HG02938 (cell line): ENCODE measurements around the gene GNA15.
"Not testable (repeated sequence)": the region's sequence is repeated elsewhere in the genome, so short reads cannot be mapped to it uniquely, and the experiment has no call there.

Experiments
- ATAC-seq: cut with Tn5 transposase; IDR thresholded peaks from one replicate; pipeline ENCODE4 v1.9.1; 2021; ENCODE audit warnings: mild to moderate bottlenecking, moderate library complexity; ENCODE audit not compliant: unreplicated experiment

The GNA15 gene

GRCh38 chr19:3135961-3136683 lies at the start of gene GNA15:
GNA15 (plus strand) TSS chr19:3136033; CDS start chr19:3136451, 418 bp downstream.
- ATAC-seq, result no peak

DNA sequence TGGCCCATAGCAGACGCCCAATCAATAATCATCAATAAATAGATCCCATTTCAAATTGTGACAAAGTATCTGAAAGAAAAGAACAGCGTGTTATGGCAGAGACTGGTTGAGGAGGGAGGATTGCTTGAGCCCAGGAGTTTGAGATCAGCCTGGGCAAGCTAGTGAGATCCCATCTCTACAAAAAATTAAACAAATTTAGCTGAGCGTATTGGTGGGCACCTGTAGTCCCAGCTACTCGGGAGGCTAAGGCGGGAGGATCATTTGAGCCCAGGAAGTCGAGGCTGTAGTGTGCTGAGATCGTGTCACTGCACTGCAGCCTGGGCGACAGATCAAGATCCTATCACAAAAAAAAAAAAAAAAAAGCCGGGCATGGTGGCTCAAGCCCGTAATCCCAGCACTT lies 48.1 kb upstream of the GNA15 start:
- ATAC-seq, result no peak

GRCh38 chr19:3089299-3089855 lies 46.5 kb upstream of the GNA15 start:
- not testable (repeated sequence) for ATAC-seq

GRCh38 chr19:3094601-3095440 lies 41.0 kb upstream of the GNA15 start:
- no peak for ATAC-seq

- ATAC-seq, result no peak
These were observed 40.2 kb upstream of the GNA15 start for GRCh38 chr19:3095441-3096191.

GRCh38 chr19:3096267-3096901 lies 39.4 kb upstream of the GNA15 start:
- ATAC-seq, result no peak

GRCh38 chr19:3096902-3097326 lies 38.9 kb upstream of the GNA15 start:
- ATAC-seq, result no peak

DNA sequence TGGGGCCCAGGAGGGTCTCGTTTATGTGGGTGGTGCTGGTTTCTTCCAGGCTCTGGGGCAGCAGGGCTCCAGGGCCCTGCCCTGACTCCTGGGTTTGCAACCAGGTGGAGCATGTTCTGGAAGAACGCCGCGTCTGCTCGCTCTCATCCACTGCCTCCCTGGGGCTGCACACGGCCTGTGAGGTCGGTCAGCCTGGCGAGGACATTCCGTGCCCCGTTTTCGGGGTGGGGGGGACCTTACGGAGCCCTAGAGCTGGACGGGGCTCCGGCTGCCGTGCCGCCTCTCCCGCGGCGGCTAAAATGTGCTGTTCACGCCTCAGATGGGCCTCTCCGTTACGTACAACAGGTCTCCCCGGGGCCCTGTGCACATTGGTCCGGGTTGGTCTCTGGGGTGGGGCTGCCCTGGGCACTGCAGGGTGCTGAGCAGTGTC lies 38.4 kb upstream of the GNA15 start:
- ATAC-seq, result no peak

DNA sequence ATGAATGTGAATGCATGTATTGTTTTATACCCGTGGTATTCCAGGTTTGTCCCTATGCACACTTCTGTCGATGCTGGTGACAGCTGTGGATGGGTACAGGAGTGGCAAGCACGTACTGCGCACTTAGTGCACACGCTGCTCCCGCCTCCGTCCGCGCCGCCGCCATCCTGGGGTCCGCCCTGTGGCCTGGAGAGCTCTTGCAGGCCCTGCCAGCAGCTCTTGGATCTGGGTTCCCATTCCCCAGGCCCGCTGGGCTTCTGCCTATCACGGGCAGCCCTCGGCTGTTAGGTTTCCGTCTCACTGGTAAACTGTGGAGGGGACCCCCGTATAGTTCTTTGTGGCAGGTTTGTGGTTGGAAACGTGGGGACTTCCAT lies 37.7 kb upstream of the GNA15 start:
- no peak for ATAC-seq

DNA sequence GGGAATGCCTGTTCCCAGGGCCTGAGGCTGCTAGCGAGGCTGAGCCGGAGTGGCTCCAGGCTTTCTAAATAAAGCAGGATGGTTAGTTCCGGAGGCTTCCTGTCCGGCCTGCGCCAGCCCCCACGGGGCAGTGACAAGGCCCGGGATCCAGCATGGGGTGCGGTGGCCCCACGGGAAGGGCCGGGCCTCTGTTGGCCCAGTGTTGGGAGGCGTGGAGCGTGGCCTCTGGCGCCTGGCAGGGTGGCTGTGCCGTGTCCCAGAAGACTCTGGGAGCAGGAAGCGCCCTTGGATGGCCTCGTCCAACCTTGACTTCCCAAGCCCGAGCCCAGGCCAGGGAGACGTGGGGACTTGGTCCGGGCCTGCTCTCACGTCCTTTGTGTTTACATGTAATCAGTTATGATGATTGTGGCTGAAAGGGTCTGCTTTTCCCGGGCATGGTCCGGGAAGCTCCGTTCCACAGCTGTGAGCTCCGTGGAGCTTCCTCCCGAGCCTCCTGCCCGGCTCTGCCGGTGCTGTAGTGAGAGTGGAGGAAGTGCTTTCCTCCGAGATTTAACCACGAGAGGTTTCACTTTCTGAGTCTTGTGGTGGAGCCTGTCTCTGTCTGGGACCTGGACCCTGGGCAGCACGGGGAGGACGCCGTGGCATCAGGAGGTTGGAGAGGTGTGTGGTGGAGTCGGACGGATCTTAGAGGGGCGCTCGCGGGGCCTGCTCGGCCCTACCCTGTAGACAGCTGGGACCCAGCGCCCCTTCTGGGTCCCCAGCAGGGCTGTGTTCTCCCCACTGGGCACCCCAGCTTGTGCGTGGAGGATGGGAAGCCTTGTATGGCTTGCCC lies 37.1 kb upstream of the GNA15 start:
- ATAC-seq, result no peak

GRCh38 chr19:3099347-3100145 lies 36.3 kb upstream of the GNA15 start:
- ATAC-seq, result no peak

- ATAC-seq, result no peak
These were observed 35.5 kb upstream of the GNA15 start for GRCh38 chr19:3100331-3100730.

- no peak for ATAC-seq
These were observed 34.8 kb upstream of the GNA15 start for GRCh38 chr19:3100747-3101730.

DNA sequence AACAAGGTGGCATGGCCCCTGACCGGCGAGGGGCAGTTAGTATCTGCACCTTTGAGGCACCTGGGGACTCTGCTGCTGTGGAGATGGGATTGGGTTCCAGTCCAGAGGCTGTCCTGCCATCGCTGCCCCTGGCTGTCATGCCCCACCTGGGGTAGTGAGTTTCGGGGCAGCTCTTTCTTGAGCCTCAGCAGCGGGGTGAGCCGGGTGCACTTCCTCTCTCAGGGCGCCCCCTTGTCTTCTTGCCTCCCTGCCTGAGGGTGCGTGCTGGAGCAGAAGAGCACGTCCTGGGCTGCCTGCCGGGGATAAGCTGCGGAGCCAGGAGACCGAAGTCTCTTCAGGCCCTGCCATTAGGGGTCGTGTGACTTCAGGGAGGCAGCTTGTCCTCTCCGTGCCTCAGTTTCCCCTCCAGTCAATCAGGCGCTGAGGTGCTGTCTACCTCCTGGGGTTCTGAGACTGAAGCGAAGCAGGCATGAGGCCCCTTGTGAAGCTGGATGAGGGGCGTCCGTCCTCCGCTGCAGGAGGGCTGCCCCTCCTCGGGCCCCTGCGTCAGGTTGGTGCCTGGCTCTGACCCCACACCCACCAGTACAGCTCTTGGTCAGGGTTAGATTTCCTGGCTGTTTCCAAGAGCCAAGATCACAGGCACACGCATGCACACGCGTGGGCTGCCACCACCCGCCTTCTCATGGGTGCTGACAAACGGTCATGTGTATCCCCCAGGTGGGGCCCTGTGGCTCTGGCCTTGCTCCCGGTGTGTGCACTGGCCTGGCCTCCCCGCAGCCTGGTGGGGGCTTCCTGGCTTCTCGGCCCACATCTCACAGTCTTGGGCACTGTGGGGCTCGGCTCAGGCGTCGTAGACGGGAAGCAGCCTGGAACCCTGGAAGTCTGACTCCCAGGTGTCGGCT lies 33.3 kb upstream of the GNA15 start:
- ATAC-seq, result no peak

- no peak for ATAC-seq
These were observed 31.2 kb upstream of the GNA15 start for GRCh38 chr19:3104708-3104983.

DNA sequence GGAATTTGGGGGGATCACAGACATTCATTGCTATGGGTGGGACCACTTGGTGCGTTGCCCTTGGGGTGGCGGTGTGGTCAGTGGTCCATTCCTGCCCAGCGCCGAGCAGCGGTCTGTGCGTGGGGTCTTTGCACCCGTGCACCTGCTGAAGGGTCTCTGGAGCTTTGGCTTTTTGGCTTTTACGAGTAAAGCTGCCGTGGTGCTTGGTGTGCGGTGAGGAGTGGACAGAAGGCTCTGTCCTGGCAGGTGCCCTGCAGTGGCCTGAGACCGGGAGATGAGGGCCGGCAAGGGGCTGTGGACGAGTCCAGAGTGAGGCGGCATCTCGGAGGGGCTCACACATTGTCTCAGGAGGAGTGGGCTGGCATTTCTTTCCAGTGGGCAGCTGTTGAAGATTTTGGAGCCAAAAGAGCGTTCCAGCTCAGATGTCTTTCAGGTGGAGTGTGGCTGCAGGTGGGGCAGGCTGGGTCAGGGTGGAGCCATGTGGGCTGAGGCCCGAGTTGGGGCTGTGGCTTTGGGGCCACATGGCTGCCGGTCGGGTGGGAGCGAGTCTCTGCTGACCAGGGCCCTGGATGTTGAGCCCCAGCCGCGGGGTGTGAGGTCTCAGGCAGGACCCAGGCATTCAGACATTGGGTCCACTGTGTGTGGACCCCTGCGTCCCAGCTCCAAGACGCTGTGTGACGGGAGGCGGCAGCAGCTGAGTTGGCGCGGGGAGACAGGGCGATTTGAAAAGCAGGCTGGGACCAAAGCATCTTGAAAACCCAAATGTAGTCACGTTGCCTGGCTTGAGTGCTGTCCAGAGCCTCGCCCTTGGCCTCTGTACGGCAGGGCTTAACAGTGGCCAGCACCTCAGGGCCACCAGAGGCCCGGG lies 30.0 kb upstream of the GNA15 start:
- ATAC-seq, result no peak
